SJSA1 (cell line): ENCODE measurements around the gene MLPH. TPM values are rescaled to one million over a fixed set of nuclear protein-coding genes. Genes with fewer than 3 reads are reported as not detected.

Experiments used
- DNase-seq, 2 experiments: peaks; one replicate each; pipeline ENCODE4 v3.0.0-alpha.2; 2015 to 2020; ENCODE audit warnings: low spot score in 2 of 2, low read depth in 1 of 2
- H3K27ac ChIP-seq: fragments of 250-450 bp; sonication (Bioruptor Pico); 2 replicates; pipeline ENCODE4 v1.5.1; 2020; ENCODE audit warnings: mild to moderate bottlenecking, moderate library complexity
- H3K27me3 ChIP-seq: fragments of 250-450 bp; sonication (Bioruptor Pico); replicated peaks from 2 replicates; pipeline ENCODE4 v1.5.1; 2020; ENCODE audit warnings: mild to moderate bottlenecking, moderate library complexity
- H3K36me3 ChIP-seq: fragments of 250-450 bp; sonication (Bioruptor Pico); 2 replicates; pipeline ENCODE4 v1.5.1; 2020; ENCODE audit warnings: mild to moderate bottlenecking
- H3K4me1 ChIP-seq: fragments of 250-450 bp; sonication (Bioruptor Pico); replicated peaks from 2 replicates; pipeline ENCODE4 v1.6.1; 2021; ENCODE audit warnings: mild to moderate bottlenecking
- H3K4me3 ChIP-seq: fragments of 250-450 bp; sonication (Bioruptor Pico); 2 replicates; pipeline ENCODE4 v1.5.1; 2020; ENCODE audit warnings: mild to moderate bottlenecking
- H3K9me3 ChIP-seq: fragments of 250-450 bp; sonication (Bioruptor Pico); replicated peaks from 2 replicates; pipeline ENCODE4 v1.5.1; 2020; ENCODE audit warnings: mild to moderate bottlenecking
- total RNA-seq: library from RNA; depleted of rRNA; stranded (reverse); fragments of >200 nt; shearing (Covaris generic); gene quantifications from 2 replicates; pipeline ENCODE4 v1.2.3, GENCODE V29; 2014

The MLPH gene
- total RNA-seq, 1 experiment from 2014 or later, result 0.50 TPM

GRCh38 chr2:237450108-237450507 is 36.9 kb upstream of the MLPH start:
- H3K9me3 ChIP-seq, result no peaks in the 10 kb centered on the region
- no peak for DNase-seq
- H3K36me3 ChIP-seq, result no peaks in the 10 kb centered on the region
- no peaks in the 10 kb centered on the region for H3K27me3 ChIP-seq
- H3K4me1 ChIP-seq, result peaks cover 18% of the 10 kb centered on the region
- no peak overlapping the region for H3K4me3 ChIP-seq
- no peak overlapping the region for H3K27ac ChIP-seq

GRCh38 chr2:237450583-237450982 is 36.5 kb upstream of the MLPH start:
- Histone ChIP-seq H3K36me3 (no peaks in the 10 kb centered on the region), H3K4me3 (no peak overlapping the region), H3K9me3 (no peaks in the 10 kb centered on the region), H3K27me3 (no peaks in the 10 kb centered on the region), H3K27ac (no peak overlapping the region), H3K4me1 (peaks cover 23% of the 10 kb centered on the region)
- DNase-seq, result no peak

- no peak overlapping the region for H3K4me3 ChIP-seq
These were observed 35.2 kb upstream of the MLPH start for GRCh38 chr2:237451643-237452469.

GRCh38 chr2:237452861-237453260 is 34.2 kb upstream of the MLPH start:
- no peak overlapping the region for H3K4me3 ChIP-seq
- no peaks in the 10 kb centered on the region for H3K27me3 ChIP-seq
- H3K4me1 ChIP-seq, result peaks cover 42% of the 10 kb centered on the region
- H3K27ac ChIP-seq, result no peak overlapping the region
- H3K36me3 ChIP-seq, result no peaks in the 10 kb centered on the region
- no peaks in the 10 kb centered on the region for H3K9me3 ChIP-seq
- no peak for DNase-seq

More at GRCh38 chr2:237451643-237452469, 35.2 kb upstream of the MLPH start:
- no peaks in the 10 kb centered on the region for H3K9me3 ChIP-seq
- peaks cover 36% of the 10 kb centered on the region for H3K4me1 ChIP-seq
- DNase-seq, result no peak
- no peak overlapping the region for H3K27ac ChIP-seq
- H3K36me3 ChIP-seq, result no peaks in the 10 kb centered on the region
- no peaks in the 10 kb centered on the region for H3K27me3 ChIP-seq

- no peak for DNase-seq
- H3K4me3 ChIP-seq, result no peak overlapping the region
- H3K27me3 ChIP-seq, result no peaks in the 10 kb centered on the region
- H3K9me3 ChIP-seq, result no peaks in the 10 kb centered on the region
- peaks cover 43% of the 10 kb centered on the region for H3K4me1 ChIP-seq
- no peak overlapping the region for H3K27ac ChIP-seq
- no peaks in the 10 kb centered on the region for H3K36me3 ChIP-seq
These were observed 33.4 kb upstream of the MLPH start for GRCh38 chr2:237453671-237454070.

- Histone ChIP-seq H3K36me3 (no peaks in the 10 kb centered on the region), H3K4me1 (peaks cover 47% of the 10 kb centered on the region), H3K9me3 (no peaks in the 10 kb centered on the region; the same call in 1 of the 2 replicates), H3K4me3 (no peak overlapping the region), H3K27me3 (no peaks in the 10 kb centered on the region), H3K27ac (peak overlapping the region; percentile 78)
- DNase-seq, result no peak
These were observed 31.3 kb upstream of the MLPH start for GRCh38 chr2:237455764-237456163.

- peak; percentile 95 to 97 for DNase-seq
- H3K4me1 ChIP-seq, result peaks cover 47% of the 10 kb centered on the region
- no peak overlapping the region for H3K4me3 ChIP-seq
- peak overlapping the region; percentile 78 for H3K27ac ChIP-seq
- H3K9me3 ChIP-seq, result no peaks in the 10 kb centered on the region; the same call in 1 of the 2 replicates
- H3K36me3 ChIP-seq, result no peaks in the 10 kb centered on the region
- no peaks in the 10 kb centered on the region for H3K27me3 ChIP-seq
These were observed 30.7 kb upstream of the MLPH start for GRCh38 chr2:237456200-237456843.

GRCh38 chr2:237457388-237457941 is 29.6 kb upstream of the MLPH start:
- no peaks in the 10 kb centered on the region; the same call in 1 of the 2 replicates for H3K9me3 ChIP-seq
- no peaks in the 10 kb centered on the region for H3K27me3 ChIP-seq
- DNase-seq, result no peak
- H3K4me3 ChIP-seq, result no peak overlapping the region
- H3K36me3 ChIP-seq, result no peaks in the 10 kb centered on the region
- peak overlapping the region; percentile 78 for H3K27ac ChIP-seq
- H3K4me1 ChIP-seq, result peaks cover 47% of the 10 kb centered on the region

- DNase-seq, result no peak
- Histone ChIP-seq H3K27ac (no peak overlapping the region; the same call in 1 of the 2 replicates), H3K27me3 (no peaks in the 10 kb centered on the region), H3K36me3 (no peaks in the 10 kb centered on the region), H3K9me3 (no peaks in the 10 kb centered on the region; the same call in 1 of the 2 replicates), H3K4me1 (peaks cover 47% of the 10 kb centered on the region), H3K4me3 (no peak overlapping the region)
These were observed 28.5 kb upstream of the MLPH start for GRCh38 chr2:237458519-237458918.

GRCh38 chr2:237459226-237459625 is 27.8 kb upstream of the MLPH start:
- Histone ChIP-seq H3K9me3 (no peaks in the 10 kb centered on the region; the same call in 1 of the 2 replicates), H3K4me1 (peaks cover 47% of the 10 kb centered on the region), H3K27me3 (no peaks in the 10 kb centered on the region), H3K4me3 (no peak overlapping the region), H3K27ac (peak overlapping the region; percentile 62), H3K36me3 (no peaks in the 10 kb centered on the region)
- no peak for DNase-seq

GRCh38 chr2:237459741-237460174 is 27.3 kb upstream of the MLPH start:
- DNase-seq, result peak in 1 of 2 experiments; percentile 55
- peak overlapping the region; percentile 62 for H3K27ac ChIP-seq
- no peak overlapping the region for H3K4me3 ChIP-seq
- H3K4me1 ChIP-seq, result peaks cover 48% of the 10 kb centered on the region
- no peaks in the 10 kb centered on the region for H3K36me3 ChIP-seq
- H3K9me3 ChIP-seq, result no peaks in the 10 kb centered on the region; the same call in 1 of the 2 replicates
- H3K27me3 ChIP-seq, result no peaks in the 10 kb centered on the region

- H3K27me3 ChIP-seq, result no peaks in the 10 kb centered on the region
- H3K27ac ChIP-seq, result peak overlapping the region; percentile 85
- no peak overlapping the region for H3K4me3 ChIP-seq
- H3K36me3 ChIP-seq, result no peaks in the 10 kb centered on the region
- no peaks in the 10 kb centered on the region; the same call in none of the 2 replicates for H3K9me3 ChIP-seq
- no peak for DNase-seq
- peaks cover 23% of the 10 kb centered on the region for H3K4me1 ChIP-seq
These were observed 22.2 kb upstream of the MLPH start for GRCh38 chr2:237464757-237465391.

- Histone ChIP-seq H3K27ac (peak overlapping the region; percentile 85), H3K36me3 (no peaks in the 10 kb centered on the region), H3K9me3 (no peaks in the 10 kb centered on the region; the same call in 1 of the 2 replicates), H3K4me1 (peaks cover 17% of the 10 kb centered on the region), H3K4me3 (no peak overlapping the region), H3K27me3 (no peaks in the 10 kb centered on the region)
- DNase-seq, result peak; percentile 47 to 83
These were observed 21.4 kb upstream of the MLPH start for GRCh38 chr2:237465515-237466148.
